ENCODE data around the gene REX1BD. TPM values are rescaled to one million over a fixed set of nuclear protein-coding genes. Genes with fewer than 3 reads are reported as not detected.

The REX1BD gene
- total and polyA plus RNA-seq, 2 experiments from 2014 or later, result 133 to 179 TPM

GRCh38 chr19:18608805-18609716 is 20.5 kb downstream of the REX1BD start:
- Histone ChIP-seq H3K36me3 (no peaks in the 10 kb centered on the region), H3K27me3 (peaks cover 97% of the 10 kb centered on the region), H3K9me3 (ENCODE audit: low read depth) (no peaks in the 10 kb centered on the region), H3K27ac (no peak overlapping the region), H3K4me3 (no peak overlapping the region), H3K4me1 (ENCODE audit: low read depth) (peaks cover 15% of the 10 kb centered on the region)
- TF ChIP-seq, protein P1, sequence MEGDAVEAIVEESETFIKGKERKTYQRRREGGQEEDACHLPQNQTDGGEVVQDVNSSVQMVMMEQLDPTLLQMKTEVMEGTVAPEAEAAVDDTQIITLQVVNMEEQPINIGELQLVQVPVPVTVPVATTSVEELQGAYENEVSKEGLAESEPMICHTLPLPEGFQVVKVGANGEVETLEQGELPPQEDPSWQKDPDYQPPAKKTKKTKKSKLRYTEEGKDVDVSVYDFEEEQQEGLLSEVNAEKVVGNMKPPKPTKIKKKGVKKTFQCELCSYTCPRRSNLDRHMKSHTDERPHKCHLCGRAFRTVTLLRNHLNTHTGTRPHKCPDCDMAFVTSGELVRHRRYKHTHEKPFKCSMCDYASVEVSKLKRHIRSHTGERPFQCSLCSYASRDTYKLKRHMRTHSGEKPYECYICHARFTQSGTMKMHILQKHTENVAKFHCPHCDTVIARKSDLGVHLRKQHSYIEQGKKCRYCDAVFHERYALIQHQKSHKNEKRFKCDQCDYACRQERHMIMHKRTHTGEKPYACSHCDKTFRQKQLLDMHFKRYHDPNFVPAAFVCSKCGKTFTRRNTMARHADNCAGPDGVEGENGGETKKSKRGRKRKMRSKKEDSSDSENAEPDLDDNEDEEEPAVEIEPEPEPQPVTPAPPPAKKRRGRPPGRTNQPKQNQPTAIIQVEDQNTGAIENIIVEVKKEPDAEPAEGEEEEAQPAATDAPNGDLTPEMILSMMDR (IDR thresholded peaks at IDR 0.05; ENCODE audit: low read depth, low read length), result no peak
- DNase-seq (ENCODE audit: low read depth in 1 of 2, low spot score in 1 of 2), result no peak

GRCh38 chr19:18609717-18610051 is 21.1 kb downstream of the REX1BD start:
- Histone ChIP-seq H3K27ac (no peak overlapping the region), H3K4me3 (no peak overlapping the region), H3K27me3 (peaks cover 97% of the 10 kb centered on the region), H3K9me3 (ENCODE audit: low read depth) (no peaks in the 10 kb centered on the region), H3K4me1 (ENCODE audit: low read depth) (peaks cover 15% of the 10 kb centered on the region), H3K36me3 (no peaks in the 10 kb centered on the region)
- no peak for DNase-seq (ENCODE audit: low read depth in 1 of 2, low spot score in 1 of 2)
- TF ChIP-seq, protein P1 (IDR thresholded peaks at IDR 0.05; ENCODE audit: low read depth, low read length), result no peak

DNA sequence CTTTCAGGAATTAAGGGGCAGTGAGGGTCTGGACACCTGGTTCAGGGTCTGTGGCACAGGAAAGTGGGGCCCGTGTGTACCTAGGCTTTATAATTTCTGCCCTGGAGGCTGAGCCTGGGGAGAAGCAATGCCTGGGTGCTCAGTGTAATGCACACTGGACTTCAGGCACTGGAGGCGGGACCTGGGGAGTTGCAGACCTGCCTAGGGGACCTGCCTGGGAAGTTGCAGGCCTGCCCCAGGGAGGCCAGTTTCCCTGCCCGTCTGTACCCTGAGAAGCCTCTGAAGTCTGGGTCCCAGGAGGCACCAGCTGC is 21.6 kb downstream of the REX1BD start:
- no peak overlapping the region for H3K4me3 ChIP-seq
- peaks cover 97% of the 10 kb centered on the region for H3K27me3 ChIP-seq
- TF ChIP-seq, protein P1 (IDR thresholded peaks at IDR 0.05; ENCODE audit: low read depth, low read length), result no peak
- H3K27ac ChIP-seq, result no peak overlapping the region
- no peaks in the 10 kb centered on the region for H3K9me3 ChIP-seq (ENCODE audit: low read depth)
- peaks cover 15% of the 10 kb centered on the region for H3K4me1 ChIP-seq (ENCODE audit: low read depth)
- DNase-seq (ENCODE audit: low read depth in 1 of 2, low spot score in 1 of 2), result no peak
- no peaks in the 10 kb centered on the region for H3K36me3 ChIP-seq

GRCh38 chr19:18610556-18611326 is 22.1 kb downstream of the REX1BD start:
- Histone ChIP-seq H3K27ac (no peak overlapping the region), H3K27me3 (peaks cover 97% of the 10 kb centered on the region), H3K9me3 (ENCODE audit: low read depth) (no peaks in the 10 kb centered on the region), H3K36me3 (no peaks in the 10 kb centered on the region), H3K4me3 (peak overlapping the region; percentile 9), H3K4me1 (ENCODE audit: low read depth) (peaks cover 15% of the 10 kb centered on the region)
- TF ChIP-seq, protein P1 (IDR thresholded peaks at IDR 0.05; ENCODE audit: low read depth, low read length), result no peak
- no peak for DNase-seq (ENCODE audit: low read depth in 1 of 2, low spot score in 1 of 2)

DNA sequence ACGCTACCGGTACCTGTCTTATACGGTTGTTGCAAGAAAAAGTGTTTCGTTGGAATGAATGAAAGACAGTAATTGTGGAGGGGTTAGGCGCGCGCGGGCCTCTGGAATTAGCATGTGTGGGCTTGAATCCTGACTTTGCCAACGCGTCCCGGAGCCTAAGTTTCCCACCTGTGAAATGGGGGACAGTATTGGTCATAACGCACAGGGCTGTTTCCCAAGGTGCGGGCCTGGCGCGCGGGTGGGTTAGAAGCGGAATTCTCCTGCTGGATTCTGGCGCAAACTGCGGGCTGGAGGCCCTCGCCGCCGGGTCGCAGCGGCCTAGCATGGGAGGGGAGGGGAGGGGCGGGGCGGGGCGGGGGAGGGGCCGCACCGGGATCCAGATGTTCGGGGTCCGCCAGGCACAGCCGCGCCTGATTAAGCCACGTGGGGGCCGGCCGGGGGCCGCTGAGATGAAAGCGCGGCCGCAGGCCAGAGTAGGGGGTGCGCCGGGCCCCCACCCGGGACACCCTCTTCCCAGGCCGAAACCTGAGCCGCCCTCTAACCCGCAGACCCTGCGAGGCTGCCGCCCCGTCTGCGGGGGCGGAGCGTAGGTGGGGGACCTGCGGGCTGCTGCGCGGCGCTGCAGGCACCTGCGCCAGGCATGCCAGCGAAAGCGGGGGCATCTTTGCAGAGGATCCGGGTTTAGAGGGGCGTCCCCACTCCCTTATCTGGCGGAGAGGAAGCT is 22.9 kb downstream of the REX1BD start:
- H3K4me1 ChIP-seq (ENCODE audit: low read depth), result peaks cover 15% of the 10 kb centered on the region

More for the DNA sequence above, 22.9 kb downstream of the REX1BD start:
- H3K4me3 ChIP-seq, result peak overlapping the region; percentile 9
- peaks cover 95% of the 10 kb centered on the region for H3K27me3 ChIP-seq
- TF ChIP-seq, protein P1 (IDR thresholded peaks at IDR 0.05; ENCODE audit: low read depth, low read length), result no peak
- H3K27ac ChIP-seq, result no peak overlapping the region
- no peak for DNase-seq (ENCODE audit: low read depth in 1 of 2, low spot score in 1 of 2)
- H3K36me3 ChIP-seq, result no peaks in the 10 kb centered on the region
- H3K9me3 ChIP-seq (ENCODE audit: low read depth), result no peaks in the 10 kb centered on the region
